Fibroblast of skin of right quadriceps (primary cell): ENCODE measurements around the gene ZNF527.
"Not testable (repeated sequence)": the region's sequence is repeated elsewhere in the genome, so short reads cannot be mapped to it uniquely, and the experiment has no call there.

Experiments used
- DNase-seq: peaks from one replicate; pipeline ENCODE4 v3.0.0-alpha.2; 2013

Gene ZNF527

DNA sequence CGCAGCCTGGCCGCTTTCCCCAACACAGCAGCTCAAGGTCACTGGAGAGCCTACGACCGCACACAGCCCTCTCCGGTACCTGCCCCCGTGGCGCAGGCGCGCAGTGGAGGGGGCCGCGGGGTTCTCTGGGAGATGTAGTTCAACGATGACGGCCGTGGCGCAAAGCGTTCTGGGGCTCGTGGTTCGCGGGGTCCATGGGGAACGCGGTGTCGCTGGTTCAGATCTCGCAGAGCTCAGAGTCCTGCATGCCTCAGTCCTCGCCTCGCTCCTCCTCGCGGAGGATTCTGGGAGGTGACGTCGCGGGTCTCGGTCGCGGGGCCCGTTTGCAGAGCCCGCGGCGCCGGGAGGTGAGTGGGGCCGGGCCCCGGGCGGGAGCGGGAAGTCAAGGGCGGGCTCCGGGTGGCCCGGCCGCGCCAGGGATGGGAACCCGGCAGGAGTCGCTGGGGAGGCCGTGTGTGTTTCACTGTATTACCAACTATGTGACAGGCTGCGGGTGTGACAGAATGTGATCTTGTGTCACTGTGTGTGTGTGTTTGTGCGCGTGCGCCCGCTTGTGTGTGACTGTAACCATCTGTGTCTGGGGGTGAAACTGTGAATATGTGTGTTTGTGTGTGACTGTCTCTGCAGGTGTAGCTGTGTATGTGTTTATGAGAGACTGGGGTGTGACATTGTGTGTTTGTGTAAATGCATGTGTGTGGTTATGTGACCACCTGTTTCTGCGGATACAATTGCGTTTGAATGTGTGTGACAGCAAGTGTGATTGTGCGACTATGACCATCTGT is at the start of gene ZNF527:
TSS of gene ZNF527 (plus strand) at position 220 of the 782 bp plus-strand sequence. CDS start 3,100 bp downstream, outside the sequence.
- peak; percentile 96 for DNase-seq

DNA sequence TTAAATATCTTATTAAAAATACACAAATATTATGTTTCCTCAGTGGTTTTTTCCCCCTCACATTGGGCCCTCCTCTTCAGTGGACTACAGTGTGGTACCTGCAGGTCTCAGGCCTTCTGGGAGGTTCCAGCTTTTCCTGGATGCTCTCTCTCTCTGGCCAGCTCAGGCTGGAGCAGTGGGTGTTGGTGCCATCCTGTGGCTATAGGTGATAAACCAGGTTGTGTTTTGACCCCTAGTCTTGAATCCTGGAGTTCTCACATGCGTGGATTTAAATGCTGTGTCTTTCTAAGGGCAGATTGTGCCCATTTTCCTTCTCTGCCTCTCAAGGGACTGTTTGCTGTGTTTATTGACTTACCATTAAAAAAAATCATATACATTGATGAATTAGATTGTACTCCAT is 41.2 kb upstream of the ZNF527 start:
- no peak for DNase-seq

DNA sequence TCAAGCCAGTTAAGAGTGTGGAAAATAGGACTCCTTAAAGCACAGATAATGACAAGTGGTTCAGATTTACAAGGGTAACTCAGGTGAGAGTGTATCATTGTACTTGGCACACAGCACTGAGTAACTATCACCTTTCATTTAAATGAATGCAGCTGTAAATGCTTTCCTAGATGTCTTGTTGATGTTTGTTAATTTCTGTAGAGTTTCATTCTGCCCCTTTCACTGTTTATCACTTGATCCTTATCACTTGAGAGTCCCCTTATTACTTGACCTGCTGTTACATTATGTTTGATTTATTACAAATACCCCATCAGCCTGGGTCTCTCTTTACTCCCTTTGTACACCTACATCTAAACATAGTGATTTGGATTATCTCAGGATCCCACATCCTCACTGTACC is 38.1 kb upstream of the ZNF527 start:
- DNase-seq: no peak

DNA sequence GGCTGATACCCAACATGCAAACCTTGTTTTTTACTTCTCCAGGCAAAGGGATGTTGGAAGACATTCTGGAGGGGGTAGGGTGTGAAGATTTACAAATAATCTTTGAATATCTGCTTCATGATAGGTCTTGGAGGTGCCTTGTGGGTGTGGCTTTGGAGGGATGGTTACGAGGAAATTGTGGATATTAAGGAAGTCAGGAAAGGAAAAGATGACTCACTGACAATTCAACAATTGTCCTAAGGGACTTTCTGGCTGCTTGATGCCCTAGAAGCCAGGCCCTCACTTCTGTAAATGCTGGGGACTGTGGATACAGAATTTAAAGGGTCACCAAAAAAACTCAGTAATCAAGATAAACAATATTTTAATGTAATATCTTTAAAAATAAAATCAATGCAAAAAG is 37.4 kb upstream of the ZNF527 start:
- no peak for DNase-seq

DNA sequence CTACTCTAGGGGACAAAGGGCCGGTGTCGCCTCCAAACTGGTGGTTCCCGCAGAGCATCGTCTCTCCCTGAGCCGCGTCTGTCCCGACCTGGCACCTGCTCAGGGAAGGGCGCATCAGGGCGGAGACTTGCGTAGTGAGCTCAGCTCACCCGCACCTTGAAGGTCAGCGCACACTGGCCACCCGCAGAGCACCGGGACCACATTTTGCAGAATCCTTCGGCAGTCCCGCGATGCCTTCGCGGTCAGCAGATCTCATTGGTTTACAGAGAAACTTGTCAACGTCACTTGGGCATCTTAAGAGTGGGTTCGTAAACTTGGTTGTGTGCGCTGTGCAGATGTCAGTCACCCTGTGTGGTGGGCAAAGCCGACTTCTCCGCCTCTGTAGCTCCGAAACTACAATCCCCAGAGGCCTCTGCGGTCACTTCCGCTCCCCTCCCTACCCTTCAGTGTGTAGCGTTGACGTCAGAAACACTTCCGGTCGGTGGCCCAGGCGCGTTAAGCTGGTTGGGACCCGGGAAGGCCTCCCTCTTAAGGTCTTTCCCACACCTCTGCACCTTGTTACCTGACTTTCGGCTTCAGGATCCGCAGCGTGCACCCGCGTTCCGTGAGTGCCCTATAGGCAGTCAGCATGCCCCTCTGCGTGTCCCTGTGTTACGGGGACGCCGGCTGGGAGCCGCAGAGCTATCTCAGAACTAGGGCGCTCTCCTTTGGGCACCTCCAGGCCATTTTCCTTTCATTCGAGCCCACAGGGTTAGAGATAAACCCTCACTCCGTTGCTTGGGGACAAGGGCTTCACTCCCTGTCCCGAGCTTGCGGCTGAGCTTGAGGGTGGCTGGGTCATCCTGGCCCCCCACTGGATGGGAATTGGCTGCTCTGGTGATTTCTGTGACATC is 36.5 kb upstream of the ZNF527 start:
- DNase-seq: peak; percentile 88

DNA sequence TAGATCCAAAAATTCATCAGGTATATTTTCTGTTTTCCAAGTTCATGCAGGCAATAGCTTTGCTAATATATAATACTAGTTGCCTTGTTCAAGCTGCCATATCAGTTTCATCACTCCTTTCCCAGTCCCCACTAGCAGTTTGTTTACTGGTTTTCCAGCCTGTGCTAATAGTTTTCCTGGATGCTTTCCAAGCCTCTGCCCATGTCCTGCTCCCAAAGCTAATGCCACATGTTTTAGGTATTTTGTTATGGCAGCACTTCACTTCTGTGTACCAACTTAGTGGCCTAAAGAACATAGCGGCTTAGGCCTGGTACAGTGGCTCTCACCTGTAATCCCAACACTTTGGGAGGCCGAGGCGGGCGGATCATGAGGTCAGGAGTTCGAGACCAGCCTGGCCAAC is 28.1 kb upstream of the ZNF527 start:
- no peak for DNase-seq

DNA sequence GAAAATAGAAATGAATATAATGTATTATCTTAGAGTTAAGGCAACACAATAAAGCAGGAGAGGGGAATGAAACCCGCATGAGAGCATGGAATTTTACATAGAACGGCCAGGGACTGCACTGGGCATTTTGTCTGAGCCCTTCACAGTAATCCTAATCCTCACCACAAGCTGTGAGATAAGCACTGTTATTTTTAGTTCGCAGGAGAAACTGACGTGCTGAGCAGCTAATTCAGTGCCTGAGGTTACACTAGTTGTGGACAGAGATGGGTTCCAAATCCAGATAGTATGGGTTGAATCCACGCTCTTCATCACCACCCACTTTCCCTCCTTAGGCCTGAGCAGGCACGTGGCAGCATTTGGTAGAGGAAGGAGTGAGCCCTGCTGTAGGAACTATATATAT is 24.8 kb upstream of the ZNF527 start:
- no peak for DNase-seq

DNA sequence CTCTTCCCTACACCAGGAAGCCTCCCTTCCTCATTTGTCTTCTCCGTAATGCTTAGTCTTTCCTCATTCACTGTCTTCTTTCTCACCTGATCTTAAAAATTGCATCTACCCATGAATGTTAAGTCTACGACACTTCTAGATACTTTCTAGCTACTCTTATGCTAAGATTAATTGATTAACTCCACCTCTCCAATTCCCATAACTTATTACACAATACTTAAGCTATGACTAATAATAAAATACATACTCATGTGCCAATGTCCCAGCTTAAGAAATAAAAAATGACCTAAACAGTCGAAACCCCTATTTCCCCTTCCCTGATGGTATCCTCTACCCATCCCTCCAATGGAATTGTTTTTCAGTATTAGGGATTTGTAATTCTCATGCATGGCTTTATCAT is 22.8 kb upstream of the ZNF527 start:
- no peak for DNase-seq

DNA sequence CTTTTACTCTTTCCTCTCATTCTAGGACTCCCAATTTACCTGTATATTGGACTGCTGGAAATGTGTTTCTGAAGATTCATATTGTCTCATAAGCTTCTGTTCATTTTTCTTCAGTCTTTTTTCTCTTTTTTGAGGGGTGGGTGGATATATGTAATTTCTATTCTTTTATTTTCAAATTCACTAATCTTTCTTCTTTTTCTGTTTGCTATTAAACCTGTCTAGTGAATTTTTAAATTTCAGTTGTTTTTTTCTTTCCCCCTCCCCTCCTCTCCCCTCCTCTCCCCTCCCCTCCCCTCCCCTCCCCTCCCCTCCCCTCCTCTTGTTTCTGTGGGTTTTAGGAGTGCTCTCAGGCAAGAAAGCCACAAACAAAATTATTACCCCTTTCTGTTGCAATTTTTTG is 16.9 kb upstream of the ZNF527 start:
- no peak for DNase-seq

DNA sequence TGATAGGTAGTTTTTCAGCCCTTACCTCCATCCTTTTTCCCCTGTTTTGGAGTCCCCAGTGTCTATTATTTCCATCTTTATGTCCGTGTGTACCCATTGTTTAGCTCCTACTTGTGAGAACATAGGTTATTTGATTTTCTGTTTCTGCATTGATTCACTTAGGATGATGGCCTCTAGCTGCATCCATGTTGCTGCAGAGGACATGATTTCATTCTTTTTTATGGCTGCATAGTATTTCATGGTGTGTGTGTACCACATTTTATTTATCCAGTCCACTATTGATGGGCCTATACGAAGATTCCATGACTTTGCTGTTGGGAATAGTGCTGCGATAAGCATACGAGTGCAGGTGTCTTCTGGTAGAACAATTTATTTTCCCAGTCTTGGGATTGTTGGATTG is 15.0 kb upstream of the ZNF527 start:
- no peak for DNase-seq

DNA sequence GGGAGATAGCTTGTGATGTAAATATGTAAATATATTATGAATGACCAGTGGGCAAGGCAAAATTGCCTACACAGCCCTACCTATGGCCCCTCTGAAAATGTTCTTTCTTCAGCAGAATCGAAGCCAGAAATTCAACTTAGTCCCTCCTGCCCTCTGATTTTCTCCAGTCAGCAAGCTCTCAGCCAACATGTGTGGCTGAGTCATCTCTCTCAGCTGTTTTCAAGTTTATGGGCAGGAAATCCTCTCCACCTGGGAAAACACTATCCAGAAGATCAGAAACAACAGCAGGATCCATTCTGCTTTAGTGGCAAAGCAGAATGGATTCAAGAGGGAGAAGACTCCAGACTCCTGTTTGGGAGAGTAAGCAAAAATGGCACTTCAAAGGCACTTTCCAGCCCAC is 8.9 kb upstream of the ZNF527 start:
- DNase-seq: peak; percentile 6

DNA sequence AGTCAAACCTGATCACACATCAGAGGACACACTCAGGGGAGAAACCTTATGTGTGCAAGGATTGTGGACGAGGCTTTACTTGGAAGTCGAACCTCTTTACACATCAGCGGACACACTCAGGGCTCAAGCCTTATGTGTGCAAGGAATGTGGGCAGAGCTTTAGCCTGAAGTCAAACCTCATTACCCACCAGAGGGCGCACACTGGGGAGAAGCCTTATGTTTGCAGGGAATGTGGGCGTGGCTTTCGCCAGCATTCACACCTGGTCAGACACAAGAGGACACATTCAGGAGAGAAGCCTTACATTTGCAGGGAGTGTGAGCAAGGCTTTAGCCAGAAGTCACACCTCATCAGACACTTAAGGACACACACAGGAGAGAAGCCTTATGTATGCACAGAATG is 8.2 kb upstream of the ZNF527 start:
- no peak for DNase-seq

DNA sequence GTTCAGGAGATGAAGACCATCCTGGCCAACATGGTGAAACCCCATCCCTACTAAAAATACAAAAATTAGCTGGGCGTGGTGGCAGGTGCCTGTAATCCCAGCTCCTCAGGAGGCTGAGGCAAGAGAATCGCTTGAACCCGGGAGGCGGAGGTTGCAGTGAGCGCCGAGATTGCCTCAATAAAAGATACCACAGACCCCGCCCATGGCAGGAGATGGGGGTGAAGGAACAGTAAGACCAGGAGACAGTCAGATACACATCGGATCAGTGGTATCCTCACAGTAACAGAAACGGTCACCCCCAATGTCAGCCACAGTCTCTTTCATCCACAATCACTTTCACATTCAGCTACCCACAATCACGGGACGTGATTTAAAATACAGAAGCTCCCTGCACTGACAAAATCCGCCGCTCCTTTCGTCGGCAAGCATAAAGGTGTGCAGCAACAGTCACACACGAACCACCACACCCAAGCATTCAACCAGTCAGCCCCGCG is 466 bp upstream of the ZNF527 start:
- not testable (repeated sequence) for DNase-seq

DNA sequence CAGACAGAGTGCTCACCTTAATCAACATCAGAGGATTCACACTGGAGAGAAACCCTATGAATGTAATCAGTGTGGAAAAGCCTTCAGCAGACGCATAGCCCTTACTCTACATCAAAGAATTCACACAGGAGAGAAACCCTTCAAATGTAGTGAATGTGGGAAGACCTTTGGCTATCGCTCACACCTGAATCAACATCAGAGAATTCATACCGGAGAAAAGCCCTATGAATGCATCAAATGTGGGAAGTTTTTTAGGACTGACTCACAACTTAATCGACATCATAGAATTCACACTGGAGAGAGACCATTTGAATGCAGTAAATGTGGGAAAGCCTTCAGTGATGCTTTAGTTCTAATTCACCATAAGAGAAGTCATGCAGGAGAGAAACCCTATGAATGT is 18.3 kb downstream of the ZNF527 start:
- DNase-seq: no peak

DNA sequence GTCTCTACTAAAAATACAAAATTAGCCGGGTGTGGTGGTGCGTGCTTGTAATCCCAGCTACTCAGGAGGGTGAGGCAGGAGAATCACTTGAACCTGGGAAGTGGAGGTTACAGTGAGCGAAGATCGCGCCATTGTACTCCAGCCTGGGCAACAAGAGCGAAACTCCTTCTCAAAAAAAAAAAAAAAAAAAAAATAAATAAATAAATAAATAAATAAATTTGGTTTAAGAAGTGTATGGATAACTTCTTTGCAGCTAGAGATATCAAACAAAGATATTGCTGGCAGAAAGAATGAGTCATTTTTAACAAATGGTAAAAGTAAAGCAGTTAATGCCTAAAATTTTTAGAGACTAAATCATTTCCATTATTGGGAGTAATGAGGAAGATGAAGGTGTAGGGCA is 20.5 kb downstream of the ZNF527 start:
- not testable (repeated sequence) for DNase-seq

DNA sequence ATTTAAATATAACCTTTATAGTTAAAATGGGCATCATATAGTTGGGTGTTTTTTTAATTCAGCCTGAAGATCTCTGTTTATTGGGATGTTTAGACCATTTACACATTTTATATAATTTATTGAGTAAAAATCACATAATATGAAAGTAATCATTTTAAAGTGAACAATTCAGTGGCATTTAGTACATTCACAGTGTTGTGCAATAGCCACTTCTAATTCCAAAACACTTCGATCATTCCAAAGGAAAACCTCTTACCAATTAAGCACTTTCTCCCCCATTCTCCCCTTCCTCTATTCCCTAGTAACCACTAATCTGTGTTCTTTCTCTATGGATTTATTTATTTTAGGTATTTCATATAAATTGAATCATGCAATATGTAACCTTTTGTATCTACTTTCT is 30.2 kb downstream of the ZNF527 start:
- DNase-seq: no peak

DNA sequence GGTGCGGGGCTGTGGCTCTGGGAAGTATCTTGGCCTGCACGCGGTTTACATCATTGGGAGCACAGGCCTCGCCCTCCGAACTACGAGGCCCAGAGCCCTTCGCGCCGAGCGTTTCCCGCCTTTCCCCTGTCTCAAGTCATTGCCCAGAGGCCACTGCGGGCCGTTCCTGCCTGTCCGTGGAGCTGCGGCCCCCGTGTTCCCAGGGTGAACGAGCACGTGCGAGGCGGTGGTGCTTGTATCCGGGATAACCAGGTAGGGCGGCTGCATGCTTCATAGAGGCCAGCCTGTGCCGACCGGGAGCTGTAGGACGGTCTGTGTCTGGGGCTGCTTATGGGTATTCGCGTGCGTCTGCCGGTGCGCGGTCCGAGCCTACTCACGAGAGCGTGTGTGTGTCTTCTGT is 32.5 kb downstream of the ZNF527 start:
- DNase-seq: no peak

DNA sequence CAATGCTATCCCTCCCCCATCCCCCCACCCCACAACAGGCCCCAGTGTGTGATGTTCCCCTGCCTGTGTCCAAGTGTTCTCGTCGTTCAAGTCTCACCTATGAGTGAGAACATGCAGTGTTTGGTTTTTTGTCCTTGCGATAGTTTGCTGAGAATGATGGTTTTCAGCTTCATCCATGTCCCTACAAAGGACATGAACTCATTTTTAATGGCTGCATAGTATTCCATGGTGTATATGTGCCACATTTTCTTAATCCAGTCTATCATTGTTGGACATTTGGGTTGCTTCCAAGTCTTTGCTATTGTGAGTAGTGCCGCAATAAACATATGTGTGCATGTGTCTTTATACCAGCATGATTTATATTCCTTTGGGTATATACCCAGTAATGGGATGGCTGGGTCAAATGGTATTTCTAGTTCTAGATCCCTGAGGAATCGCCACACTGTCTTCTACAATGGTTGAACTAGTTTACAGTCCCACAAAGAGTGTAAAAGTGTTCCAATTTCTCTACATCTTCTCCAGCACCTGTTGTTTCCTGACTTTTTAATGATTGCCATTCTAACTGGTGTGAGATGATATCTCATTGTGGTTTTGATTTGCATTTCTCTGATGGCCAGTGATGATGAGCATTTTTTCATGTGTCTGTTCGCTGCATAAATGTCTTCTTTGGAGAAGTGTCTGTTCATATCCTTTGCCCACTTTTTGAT is 35.4 kb downstream of the ZNF527 start:
- not testable (repeated sequence) for DNase-seq

DNA sequence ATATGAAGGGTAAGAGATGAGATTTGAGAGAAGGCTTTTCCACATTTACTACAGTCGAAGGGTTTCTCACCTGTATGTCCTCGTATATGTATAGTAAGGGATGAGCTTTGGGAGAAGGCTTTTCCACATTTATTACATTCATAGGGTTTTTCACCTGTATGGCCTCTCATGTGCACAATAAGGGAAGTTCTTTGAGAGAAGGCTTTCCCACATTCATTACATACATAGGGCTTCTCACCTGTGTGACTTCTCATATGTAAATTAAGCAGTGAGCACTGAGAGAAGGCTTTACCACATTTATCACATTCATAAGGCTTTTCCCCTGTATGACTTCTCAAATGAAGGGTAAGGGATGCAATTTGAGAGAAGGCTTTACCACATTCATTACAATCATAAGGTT is 41.8 kb downstream of the ZNF527 start:
- DNase-seq: no peak

DNA sequence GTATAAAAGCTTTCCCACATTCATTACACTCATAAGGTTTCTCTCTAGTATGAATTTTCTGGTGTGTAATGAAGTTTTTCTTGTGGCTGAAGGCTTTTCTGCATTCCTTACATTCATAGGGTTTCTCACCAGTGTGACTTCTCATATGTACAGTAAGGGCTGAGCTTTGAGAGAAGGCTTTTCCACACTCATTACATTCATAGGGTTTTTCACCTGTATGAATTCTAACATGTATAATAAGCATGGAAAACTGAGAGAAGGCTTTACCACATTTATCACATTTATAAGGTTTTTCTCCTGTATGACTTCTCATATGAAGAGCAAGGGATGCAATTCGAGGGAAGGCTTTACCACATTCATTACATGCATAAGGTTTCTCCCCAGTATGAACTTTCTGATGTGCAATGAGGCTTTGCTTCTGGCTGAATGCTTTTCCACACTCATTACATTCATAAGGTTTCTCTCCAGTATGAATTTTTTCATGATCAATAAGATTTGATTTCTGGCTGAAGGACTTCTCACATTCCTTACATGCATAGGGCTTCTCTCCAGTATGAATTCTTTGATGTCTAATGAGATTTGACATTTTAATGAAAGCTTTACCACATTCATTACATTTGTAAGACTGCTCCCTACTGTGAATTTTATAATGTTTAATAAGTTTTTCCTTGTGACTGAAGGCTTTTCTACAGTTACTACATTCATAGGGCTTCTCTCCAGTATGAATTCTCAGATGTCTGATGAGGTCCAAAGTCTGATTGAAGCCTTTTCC is 42.6 kb downstream of the ZNF527 start:
- no peak for DNase-seq
